Lung (tissue), 12 donors: ENCODE results near the gene MYNN. TPM values are rescaled to one million over a fixed set of nuclear protein-coding genes. Genes with fewer than 3 reads are reported as not detected.

ENCODE experiments used
- ATAC-seq: fragments of 200-7000 bp; cut with Tn5 transposase; one replicate; pipeline ENCODE4 v1.9.1; 2020; ENCODE audit warnings: moderate number of reproducible peaks; ENCODE audit not compliant: insufficient read depth, low FRiP score
- DNase-seq, 3 donors: peaks; one replicate each; pipeline ENCODE4 v3.0.0-alpha.2; 2013 to 2017
- H3K27ac ChIP-seq, 2 donors: one replicate each; pipeline ENCODE4 v1.5.1; 2013; ENCODE audit warnings: mild to moderate bottlenecking in 2 of 2, moderate library complexity in 2 of 2, control low read depth in 1 of 2, inconsistent platforms in 1 of 2, low read depth in 1 of 2, low read length in 1 of 2
- H3K27me3 ChIP-seq, 3 donors: one replicate each; pipeline ENCODE4 v1.5.1; 2013; ENCODE audit warnings: low read length in 2 of 3; ENCODE audit not compliant: control insufficient read depth in 3 of 3, insufficient read depth in 3 of 3
- H3K36me3 ChIP-seq, 4 donors: one replicate each; pipeline ENCODE4 v1.5.1; 2013; ENCODE audit warnings: low read length in 4 of 4, mild to moderate bottlenecking in 1 of 4, moderate library complexity in 1 of 4; ENCODE audit not compliant: control insufficient read depth in 4 of 4, insufficient read depth in 4 of 4
- H3K4me1 ChIP-seq, 5 donors: one replicate each; pipeline ENCODE4 v1.5.1; 2013; ENCODE audit warnings: low read length in 5 of 5, mild to moderate bottlenecking in 2 of 5, moderate library complexity in 1 of 5; ENCODE audit not compliant: control insufficient read depth in 5 of 5, insufficient read depth in 5 of 5
- H3K4me3 ChIP-seq: one replicate; pipeline ENCODE4 v1.5.1; 2013; ENCODE audit warnings: mild to moderate bottlenecking, control low read depth, moderate library complexity
- H3K9ac ChIP-seq, 2 donors: one replicate each; pipeline ENCODE4 v1.5.1; 2013; ENCODE audit warnings: low read length in 2 of 2, control low read depth in 1 of 2; ENCODE audit not compliant: insufficient read depth in 1 of 2
- H3K9me3 ChIP-seq, 4 donors: one replicate each; pipeline ENCODE4 v1.5.1; 2013; ENCODE audit warnings: low read length in 3 of 4, mild to moderate bottlenecking in 1 of 4, moderate library complexity in 1 of 4; ENCODE audit not compliant: control insufficient read depth in 4 of 4, insufficient read depth in 3 of 4
- CTCF ChIP-seq: IDR thresholded peaks from 2 replicates; pipeline ENCODE4 v1.5.1; 2012; ENCODE audit warnings: mild to moderate bottlenecking; ENCODE audit errors: control extremely low read depth, extremely low read depth
- WGBS, 2 donors: extraction: QIAGEN DNeasy Blood & Tissue Kit; methylation state at CpG; one replicate each; pipeline ENCODE4 v1.1.7; 2013; 5-methylcytosine and 5-hydroxymethylcytosine counted together
- polyA plus RNA-seq, 2 donors: library from polyadenylated mRNA; stranded (reverse); fragments of 200-250 nt; gene quantifications; one replicate each; pipeline ENCODE4 v1.2.1, GENCODE V29; 2013
- total RNA-seq, 2 donors: library from RNA; depleted of rRNA in 1 of 2; stranded (reverse); fragments of >200 nt in 1 of 2; gene quantifications; one replicate each; pipeline ENCODE4 v1.2.1, GENCODE V29; 2014 to 2021
- donor health status: control.
- donor health status: control.
- donor health status: Bipolar disorder and iron deficiency.
- donor health status: healthy.
- donor health status: DM: yes; HTN: yes; CAD: no.

Gene MYNN
- total and polyA plus RNA-seq, 4 donors, result 8.1 to 32.1 (median 10.0) TPM

GRCh38 chr3:169750665-169751064 is 22.5 kb upstream of the MYNN start:
- no peaks in the 10 kb centered on the region for H3K36me3 ChIP-seq
- no peaks in the 10 kb centered on the region for H3K9me3 ChIP-seq
- no peak for DNase-seq
- ATAC-seq, result no peak
- no peak overlapping the region for H3K27ac ChIP-seq
- no peak overlapping the region for H3K4me3 ChIP-seq
- H3K9ac ChIP-seq, result no peak overlapping the region
- WGBS, 2 donors, result 53 to 67% methylated on average over 2 of the region's 2 CpGs
- H3K27me3 ChIP-seq, result peaks cover 0 to 3% (median 3%) of the 10 kb centered on the region in 3 donors
- H3K4me1 ChIP-seq, result no peaks in the 10 kb centered on the region
- TF ChIP-seq CTCF, result no peak

- Histone ChIP-seq H3K27me3 (peaks cover 0 to 6% (median 5%) of the 10 kb centered on the region in 3 donors), H3K27ac (no peak overlapping the region), H3K36me3 (no peaks in the 10 kb centered on the region), H3K9ac (no peak overlapping the region), H3K4me3 (no peak overlapping the region), H3K9me3 (no peaks in the 10 kb centered on the region), H3K4me1 (no peaks in the 10 kb centered on the region)
- WGBS, 2 donors, result 91 to 96% methylated on average over 2 of the region's 2 CpGs
- TF ChIP-seq CTCF, result no peak
- ATAC-seq (no peak), DNase-seq (no peak)
Measured at GRCh38 chr3:169751875-169752274, 21.3 kb upstream of the MYNN start.

GRCh38 chr3:169754711-169755110 is 18.5 kb upstream of the MYNN start:
- no peak overlapping the region for H3K9ac ChIP-seq
- TF ChIP-seq CTCF, result no peak
- H3K4me3 ChIP-seq, result no peak overlapping the region
- no peaks in the 10 kb centered on the region for H3K36me3 ChIP-seq
- no peak for ATAC-seq
- no peak for DNase-seq
- no peaks in the 10 kb centered on the region for H3K9me3 ChIP-seq
- 91 to 92% methylated on average over 3 of the region's 3 CpGs for WGBS, 2 donors
- H3K27me3 ChIP-seq, result peaks cover 0 to 6% (median 5%) of the 10 kb centered on the region in 3 donors
- no peaks in the 10 kb centered on the region for H3K4me1 ChIP-seq
- no peak overlapping the region for H3K27ac ChIP-seq

- H3K36me3 ChIP-seq, result no peaks in the 10 kb centered on the region
- no peak for TF ChIP-seq CTCF
- peaks cover 0 to 6% (median 5%) of the 10 kb centered on the region in 3 donors for H3K27me3 ChIP-seq
- 68 to 79% methylated on average over 2 of the region's 2 CpGs for WGBS, 2 donors
- DNase-seq, result no peak
- ATAC-seq, result no peak
- H3K9me3 ChIP-seq, result no peaks in the 10 kb centered on the region
- no peak overlapping the region for H3K9ac ChIP-seq
- H3K4me3 ChIP-seq, result no peak overlapping the region
- H3K27ac ChIP-seq, result no peak overlapping the region
- H3K4me1 ChIP-seq, result no peaks in the 10 kb centered on the region
Measured at GRCh38 chr3:169755488-169755887, 17.7 kb upstream of the MYNN start.
